LNCAP (cell line): ENCODE data around the gene SEMA5B.

Experiments
- TF ChIP-seq, protein P1 (sequence below): fragments of 450-650 bp; IDR thresholded peaks from 2 replicates; pipeline ENCODE4 v1.5.1; 2017; ENCODE audit warnings: mild to moderate bottlenecking

Gene SEMA5B

DNA sequence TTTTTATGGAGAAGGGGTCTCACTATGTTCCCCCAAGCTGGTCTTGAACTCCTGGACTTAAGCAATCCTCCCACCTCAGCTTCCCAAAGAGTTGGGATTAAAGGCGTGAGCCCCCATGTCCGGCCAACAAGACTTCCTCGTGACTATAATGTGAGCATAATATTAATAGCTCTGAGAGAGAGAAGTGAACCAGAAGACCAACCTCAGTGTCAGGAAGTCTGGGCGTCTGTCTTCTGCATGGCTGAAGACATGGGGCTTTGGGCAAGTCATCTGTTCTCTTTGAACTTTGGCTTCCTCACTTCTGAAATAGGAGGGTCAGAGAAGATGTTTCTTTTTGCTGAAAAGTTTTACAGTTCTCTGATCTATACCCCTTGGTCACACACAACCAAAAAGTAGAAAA lies 140.6 kb downstream of the SEMA5B start:
- TF ChIP-seq, protein P1, sequence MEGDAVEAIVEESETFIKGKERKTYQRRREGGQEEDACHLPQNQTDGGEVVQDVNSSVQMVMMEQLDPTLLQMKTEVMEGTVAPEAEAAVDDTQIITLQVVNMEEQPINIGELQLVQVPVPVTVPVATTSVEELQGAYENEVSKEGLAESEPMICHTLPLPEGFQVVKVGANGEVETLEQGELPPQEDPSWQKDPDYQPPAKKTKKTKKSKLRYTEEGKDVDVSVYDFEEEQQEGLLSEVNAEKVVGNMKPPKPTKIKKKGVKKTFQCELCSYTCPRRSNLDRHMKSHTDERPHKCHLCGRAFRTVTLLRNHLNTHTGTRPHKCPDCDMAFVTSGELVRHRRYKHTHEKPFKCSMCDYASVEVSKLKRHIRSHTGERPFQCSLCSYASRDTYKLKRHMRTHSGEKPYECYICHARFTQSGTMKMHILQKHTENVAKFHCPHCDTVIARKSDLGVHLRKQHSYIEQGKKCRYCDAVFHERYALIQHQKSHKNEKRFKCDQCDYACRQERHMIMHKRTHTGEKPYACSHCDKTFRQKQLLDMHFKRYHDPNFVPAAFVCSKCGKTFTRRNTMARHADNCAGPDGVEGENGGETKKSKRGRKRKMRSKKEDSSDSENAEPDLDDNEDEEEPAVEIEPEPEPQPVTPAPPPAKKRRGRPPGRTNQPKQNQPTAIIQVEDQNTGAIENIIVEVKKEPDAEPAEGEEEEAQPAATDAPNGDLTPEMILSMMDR = no peak

- TF ChIP-seq, protein P1 = no peak
These were observed 141.3 kb downstream of the SEMA5B start for GRCh38 chr3:122886251-122886650.

- TF ChIP-seq, protein P1 = no peak
These were observed 145.1 kb downstream of the SEMA5B start for GRCh38 chr3:122882361-122882947.

GRCh38 chr3:122880624-122881023 lies 146.9 kb downstream of the SEMA5B start:
- TF ChIP-seq, protein P1 = no peak

- TF ChIP-seq, protein P1 = no peak
These were observed 147.4 kb downstream of the SEMA5B start for GRCh38 chr3:122880173-122880572.

DNA sequence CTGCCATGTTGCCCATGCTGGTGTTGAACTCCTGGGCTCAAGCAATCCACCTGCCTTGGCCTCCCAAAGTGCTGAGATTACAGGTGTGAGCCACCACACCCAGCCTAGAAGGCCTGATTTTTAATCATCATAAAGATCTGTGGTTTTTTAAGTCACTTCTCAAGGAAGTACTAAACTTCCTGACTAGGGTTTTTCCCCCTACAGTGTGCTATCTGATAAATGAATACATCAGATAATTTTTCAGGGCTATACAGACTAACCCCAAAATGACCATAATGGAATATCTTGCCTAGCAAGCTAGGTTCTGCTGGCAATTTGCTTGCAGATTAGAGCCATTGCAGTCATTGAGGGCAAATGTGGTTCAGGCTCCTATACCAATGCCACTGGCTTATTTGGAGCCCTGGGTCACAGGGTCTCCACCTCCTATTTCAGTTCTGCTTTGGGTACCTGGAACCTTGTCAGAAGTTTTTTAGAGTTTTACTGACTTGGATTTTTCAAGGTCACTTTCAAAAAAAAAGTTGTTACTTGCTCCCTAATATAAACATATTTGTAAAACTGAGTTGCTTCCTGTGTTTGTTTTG lies 151.9 kb downstream of the SEMA5B start:
- TF ChIP-seq, protein P1 = no peak

GRCh38 chr3:122873741-122874515 lies 153.6 kb downstream of the SEMA5B start:
- TF ChIP-seq, protein P1 = no peak
